HG03045 (cell line): Measurements from ENCODE around the gene UBE2G1.
"Not testable (repeated sequence)": the region's sequence is repeated elsewhere in the genome, so short reads cannot be mapped to it uniquely, and the experiment has no call there.

Source experiments
- ATAC-seq: cut with Tn5 transposase; IDR thresholded peaks from one replicate; pipeline ENCODE4 v1.9.1; 2021; ENCODE audit warnings: mild to moderate bottlenecking, moderate library complexity; ENCODE audit not compliant: unreplicated experiment

UBE2G1 gene

DNA sequence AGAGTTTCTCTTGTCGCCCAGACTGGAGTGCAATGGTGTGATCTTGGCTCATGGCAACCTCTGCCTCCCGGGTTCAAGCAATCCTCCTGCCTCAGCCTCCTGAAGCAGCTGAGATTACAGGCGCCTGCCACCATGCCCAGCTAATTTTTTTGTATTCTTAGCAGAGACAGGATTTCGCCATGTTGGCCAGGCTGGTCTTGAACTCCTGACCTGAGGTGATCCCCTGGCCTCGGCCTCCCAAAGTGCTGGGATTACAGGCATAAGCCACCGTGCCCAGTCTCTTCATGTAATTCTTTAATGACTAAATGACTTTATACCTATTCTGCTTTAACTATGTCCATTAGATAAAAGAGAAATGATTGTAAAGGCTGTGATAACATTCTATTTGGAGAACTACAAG, 111.2 kb downstream of the UBE2G1 start:
- not testable (repeated sequence) for ATAC-seq

DNA sequence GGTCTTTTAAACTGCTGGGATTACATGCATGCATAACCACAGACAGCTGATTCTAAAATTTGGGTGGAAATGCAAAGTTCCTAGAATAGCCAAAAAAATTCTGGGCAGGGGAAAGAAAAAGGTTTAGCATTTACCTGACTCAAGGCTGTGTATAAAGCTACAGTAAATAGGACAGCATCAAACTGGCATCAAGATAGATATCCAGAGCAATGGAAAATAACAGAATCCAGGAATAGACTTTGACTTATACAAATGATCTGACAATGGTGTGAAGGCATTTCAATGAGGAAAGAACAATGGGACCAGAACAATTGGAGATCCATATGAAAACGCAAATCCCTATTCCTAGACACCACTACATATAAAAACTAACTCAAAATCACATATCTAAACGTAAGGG, 115.6 kb downstream of the UBE2G1 start:
- ATAC-seq: no peak

DNA sequence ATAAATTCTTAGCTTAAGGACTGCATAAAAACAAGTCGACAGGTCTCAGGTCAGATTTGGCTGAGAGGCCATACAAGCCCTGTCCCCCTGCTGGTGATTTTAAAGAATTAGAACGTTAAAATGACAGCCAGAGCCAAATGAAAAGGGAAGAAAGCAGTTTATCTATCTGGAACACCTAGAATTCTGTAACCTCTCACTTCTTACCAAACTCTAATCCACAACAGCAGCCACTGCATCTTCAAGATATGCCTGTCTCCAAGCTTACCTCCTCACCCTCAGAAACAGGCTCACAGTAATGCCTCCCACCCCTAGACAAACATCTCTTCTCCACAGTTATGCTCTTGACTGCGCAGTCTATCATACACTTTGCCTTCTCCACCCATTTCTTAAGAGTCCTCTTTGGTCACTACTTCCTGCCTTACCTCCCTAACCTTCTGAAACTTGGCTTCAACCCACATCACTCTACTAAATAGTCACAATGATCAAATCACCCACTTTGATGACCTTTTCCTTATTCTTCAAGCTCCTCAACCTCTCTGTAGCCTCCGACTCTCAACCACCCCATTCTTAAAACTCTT, 116.9 kb downstream of the UBE2G1 start:
- no peak for ATAC-seq

GRCh38 chr17:4248504-4249277, 117.8 kb downstream of the UBE2G1 start:
- no peak for ATAC-seq

DNA sequence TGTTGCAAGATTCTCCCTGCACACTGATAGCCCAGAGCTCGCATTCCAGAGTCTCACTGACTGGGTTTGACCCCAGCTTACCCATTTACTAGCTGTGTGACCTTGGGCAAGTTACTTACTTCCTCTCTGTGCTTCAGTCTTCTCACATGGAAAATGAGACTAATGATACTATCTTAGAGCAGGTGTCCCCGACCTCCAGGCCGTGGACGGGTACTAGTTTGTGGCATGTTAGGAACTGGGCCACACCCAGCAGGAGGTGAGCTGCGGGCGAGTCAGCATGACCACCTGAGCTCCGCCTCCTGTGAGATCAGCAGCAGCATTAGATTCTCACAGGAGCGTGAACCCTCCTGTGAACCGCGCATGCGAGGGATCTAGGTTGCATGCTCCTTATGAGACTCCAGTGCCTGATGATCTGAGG, 118.5 kb downstream of the UBE2G1 start:
- ATAC-seq: no peak

GRCh38 chr17:4247361-4247970, 119.0 kb downstream of the UBE2G1 start:
- ATAC-seq: no peak

DNA sequence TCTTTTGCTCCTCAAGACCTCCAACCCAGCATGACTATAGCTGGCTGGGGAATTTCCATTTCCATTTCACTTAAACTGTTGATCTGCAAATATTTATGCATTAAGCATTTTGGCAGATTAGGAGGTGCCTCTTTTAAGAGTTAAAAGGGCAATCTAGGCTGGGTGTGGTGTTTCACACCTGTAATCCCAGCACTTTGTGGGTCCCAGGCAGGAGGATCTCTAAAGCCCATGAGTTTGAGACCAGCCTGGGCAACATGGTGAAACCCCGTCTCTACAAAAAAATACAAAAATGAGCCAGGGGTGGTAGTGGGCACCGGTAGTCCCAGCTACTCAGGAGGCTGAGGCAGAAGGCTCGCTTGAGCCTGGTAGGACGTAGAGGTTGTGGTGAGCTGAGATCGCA, 119.8 kb downstream of the UBE2G1 start:
- no peak for ATAC-seq

DNA sequence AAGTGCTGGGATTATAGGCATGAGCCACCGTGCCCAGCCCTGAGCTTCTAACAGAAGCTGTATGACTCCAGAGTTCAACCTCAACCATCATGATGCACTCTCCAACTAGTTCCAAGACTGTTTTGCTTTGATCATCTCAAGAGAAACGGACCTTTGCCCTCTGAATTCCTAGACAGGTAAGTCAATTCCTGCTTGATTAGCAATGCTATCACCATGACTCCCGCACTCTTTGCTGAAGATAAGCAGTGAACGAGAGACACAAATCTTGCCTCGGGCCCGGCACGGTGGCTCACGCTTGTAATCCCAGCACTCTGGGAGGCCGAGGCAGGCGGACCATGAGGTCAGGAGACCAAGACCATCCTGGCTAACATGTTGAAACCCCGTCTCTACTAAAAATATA, 124.9 kb downstream of the UBE2G1 start:
- ATAC-seq: no peak

DNA sequence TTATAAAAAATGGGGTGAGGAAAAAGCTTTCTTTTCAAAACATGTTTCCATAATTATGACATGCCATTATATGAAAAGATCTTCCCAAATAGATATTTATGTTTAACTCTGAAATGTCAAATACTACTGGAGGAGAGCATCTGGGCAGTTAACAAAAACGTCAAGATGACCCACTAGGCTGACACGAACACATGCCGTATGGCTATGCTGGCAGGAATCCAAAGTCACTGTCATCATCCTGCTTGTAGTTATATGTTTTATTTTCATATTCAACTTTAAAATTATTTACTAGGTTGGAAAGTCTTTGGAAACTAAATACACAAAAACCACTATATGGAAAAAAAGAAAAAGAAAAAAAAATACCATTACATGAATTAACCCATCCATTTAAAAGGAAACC, 130.0 kb downstream of the UBE2G1 start:
- ATAC-seq: no peak

GRCh38 chr17:4235372-4236279, 130.8 kb downstream of the UBE2G1 start:
- ATAC-seq: no peak

DNA sequence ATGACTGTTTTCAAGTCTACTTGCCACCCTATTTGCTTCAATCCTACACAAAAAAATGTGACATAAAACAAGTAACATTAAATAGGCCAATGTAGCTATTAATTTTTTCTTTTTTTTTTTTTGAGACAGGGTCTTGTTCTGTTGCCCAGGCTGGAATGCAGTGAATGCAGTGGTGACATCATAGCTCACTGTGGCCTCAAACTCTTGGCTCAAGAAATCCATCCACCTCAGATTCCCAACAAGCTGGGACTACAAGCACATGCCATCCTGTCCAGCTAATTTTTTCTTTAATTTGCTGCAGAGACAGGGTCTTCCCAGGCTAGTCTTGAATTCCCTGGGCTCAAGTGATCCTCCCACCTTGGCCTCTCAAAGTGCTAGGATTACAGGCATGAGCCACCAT, 132.1 kb downstream of the UBE2G1 start:
- ATAC-seq: no peak

GRCh38 chr17:4233668-4234258, 132.7 kb downstream of the UBE2G1 start:
- ATAC-seq: no peak

GRCh38 chr17:4232168-4232813, 134.2 kb downstream of the UBE2G1 start:
- no peak for ATAC-seq

- no peak for ATAC-seq
These were observed 136.6 kb downstream of the UBE2G1 start for GRCh38 chr17:4229627-4230541.

DNA sequence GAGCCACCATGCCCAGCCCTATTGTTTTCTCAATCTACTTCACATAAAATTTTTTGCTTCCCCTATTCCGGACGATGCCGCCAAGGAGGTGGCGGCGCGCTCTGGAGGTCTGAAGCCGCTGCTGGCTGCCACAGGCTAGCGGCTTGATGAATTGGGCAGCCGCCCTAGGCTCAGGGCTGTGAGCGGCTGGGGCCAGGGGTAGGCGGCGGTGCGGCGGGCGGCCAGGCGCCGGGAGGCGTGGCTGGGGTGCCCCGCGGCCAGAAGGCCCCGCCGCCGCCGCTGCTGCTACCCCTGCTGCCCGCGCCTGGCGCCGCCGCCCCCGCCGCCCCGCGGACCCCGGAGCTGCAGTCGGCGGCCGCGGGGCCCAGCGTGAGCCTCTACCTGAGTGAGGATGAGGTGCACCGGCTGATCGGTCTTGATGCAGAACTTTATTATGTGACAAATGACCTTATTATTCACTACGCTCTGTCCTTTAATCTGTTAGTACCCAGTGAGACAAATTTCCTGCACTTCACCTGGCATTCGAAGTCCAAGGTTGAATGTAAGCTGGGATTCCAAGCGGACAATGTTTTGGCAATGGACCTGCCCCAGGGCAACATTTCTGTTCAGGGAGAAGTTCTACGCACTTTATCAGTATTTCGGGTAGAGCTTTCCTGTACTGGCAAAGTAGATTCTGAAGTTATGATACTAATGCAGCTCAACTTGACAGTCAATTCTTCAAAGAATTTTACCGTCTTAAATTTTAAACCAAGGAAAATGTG, 144.4 kb downstream of the UBE2G1 start:
- ATAC-seq: no peak

- no peak for ATAC-seq
These were observed 145.3 kb downstream of the UBE2G1 start for GRCh38 chr17:4221163-4221562.

DNA sequence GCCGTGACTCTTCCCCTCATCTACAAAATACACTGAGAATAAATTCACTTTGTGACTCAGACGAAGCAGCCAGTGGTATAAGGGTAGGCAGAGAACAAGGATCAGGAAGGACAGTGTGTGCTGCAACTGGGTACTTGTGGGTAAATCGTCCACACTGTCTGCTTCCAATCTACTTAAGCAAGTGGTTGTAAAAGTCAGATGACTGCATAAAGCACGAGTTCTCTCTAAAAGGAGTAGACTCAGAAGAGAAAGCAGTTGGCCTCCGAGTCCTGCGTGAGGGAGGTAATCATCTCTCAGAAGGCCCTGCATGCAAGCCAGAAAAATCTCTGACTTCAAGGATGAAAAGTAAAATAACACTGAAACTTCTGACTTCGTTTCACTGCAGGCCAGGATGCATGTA, 145.8 kb downstream of the UBE2G1 start:
- no peak for ATAC-seq
